Neuronal stem cell (in vitro differentiated cells): ENCODE measurements around the gene SWAP70.

Experiments used
- DNase-seq: peaks from one replicate; pipeline ENCODE4 v3.0.0-alpha.2; 2013; ENCODE audit warnings: low spot score
- H2AFZ ChIP-seq: one replicate; pipeline ENCODE4 v1.6.1; 2013; ENCODE audit warnings: mild to moderate bottlenecking, low read length, inconsistent platforms
- H2AK5ac ChIP-seq: 2 replicates; pipeline ENCODE4 v1.6.1; 2013; ENCODE audit warnings: low read depth, mild to moderate bottlenecking, inconsistent platforms, low read length, moderate library complexity, mixed read lengths
- H2BK120ac ChIP-seq: 2 replicates; pipeline ENCODE4 v1.6.1; 2013; ENCODE audit warnings: low read depth, mild to moderate bottlenecking, inconsistent platforms, low read length, moderate library complexity, mixed read lengths
- H2BK12ac ChIP-seq: one replicate; pipeline ENCODE4 v1.6.1; 2013; ENCODE audit warnings: low read length, inconsistent platforms
- H2BK15ac ChIP-seq: 2 replicates; pipeline ENCODE4 v1.6.1; 2013; ENCODE audit warnings: mild to moderate bottlenecking, low read length, inconsistent platforms, mixed read lengths
- H2BK5ac ChIP-seq: one replicate; pipeline ENCODE4 v1.6.1; 2013; ENCODE audit warnings: inconsistent platforms, mild to moderate bottlenecking, low read length, moderate library complexity
- H3K14ac ChIP-seq: one replicate; pipeline ENCODE4 v1.6.1; 2013; ENCODE audit warnings: low read length, inconsistent platforms
- H3K18ac ChIP-seq: 2 replicates; pipeline ENCODE4 v1.6.1; 2013; ENCODE audit warnings: low read length, inconsistent platforms
- H3K23ac ChIP-seq: 2 replicates; pipeline ENCODE4 v1.6.1; 2013; ENCODE audit warnings: low read depth, mild to moderate bottlenecking, mixed read lengths, low read length, inconsistent platforms; ENCODE audit not compliant: poor library complexity
- H3K27ac ChIP-seq: replicated peaks from 3 replicates; pipeline ENCODE4 v1.5.1; 2013; ENCODE audit warnings: low read length, inconsistent platforms
- H3K27me3 ChIP-seq, 3 experiments: 2 replicates each; pipeline ENCODE4 v1.6.1; 2013; ENCODE audit warnings: low read length in 3 of 3, mild to moderate bottlenecking in 2 of 3, inconsistent platforms in 1 of 3, low read depth in 1 of 3, mixed read lengths in 1 of 3, moderate library complexity in 1 of 3; ENCODE audit not compliant: control insufficient read depth in 3 of 3, insufficient read depth in 3 of 3
- H3K36me3 ChIP-seq, 2 donors: replicated peaks in 1 of 2; 2 replicates each; pipeline ENCODE4 v1.6.1; 2013; ENCODE audit warnings: low read length in 2 of 2; ENCODE audit not compliant: control insufficient read depth in 2 of 2, insufficient read depth in 2 of 2
- H3K4ac ChIP-seq: 2 replicates; pipeline ENCODE4 v1.6.1; 2013; ENCODE audit warnings: inconsistent platforms, mild to moderate bottlenecking, low read length, moderate library complexity
- H3K4me1 ChIP-seq, 2 donors: 1 replicate in 1 of 2; 2 replicates in 1 of 2; pipeline ENCODE4 v1.6.1; 2013; ENCODE audit warnings: low read length in 2 of 2, low read depth in 1 of 2; ENCODE audit not compliant: control insufficient read depth in 2 of 2, insufficient read depth in 1 of 2
- H3K4me2 ChIP-seq: one replicate; pipeline ENCODE4 v1.6.1; 2013; ENCODE audit warnings: mild to moderate bottlenecking, low read length, inconsistent platforms; ENCODE audit not compliant: insufficient read depth, poor library complexity, severe bottlenecking
- H3K4me3 ChIP-seq, 2 donors: 2 replicates each; pipeline ENCODE4 v1.5.1; 2013; ENCODE audit warnings: low read length in 2 of 2, mild to moderate bottlenecking in 2 of 2, inconsistent platforms in 1 of 2, moderate library complexity in 1 of 2
- H3K79me1 ChIP-seq: one replicate; pipeline ENCODE4 v1.6.1; 2013; ENCODE audit warnings: low read depth, mild to moderate bottlenecking, inconsistent platforms, low read length, moderate library complexity
- H3K9ac ChIP-seq: one replicate; pipeline ENCODE4 v1.6.1; 2013; ENCODE audit warnings: mild to moderate bottlenecking, low read depth, low read length, inconsistent platforms; ENCODE audit not compliant: poor library complexity
- H3K9me3 ChIP-seq, 2 donors: replicated peaks in 1 of 2; 2 replicates each; pipeline versions ENCODE3 to v1.6.1; 2013; ENCODE audit warnings: low read length in 2 of 2, mild to moderate bottlenecking in 2 of 2, inconsistent platforms in 1 of 2, low read depth in 1 of 2, mixed read lengths in 1 of 2, moderate library complexity in 1 of 2; ENCODE audit not compliant: control insufficient read depth in 2 of 2, insufficient read depth in 1 of 2
- H4K8ac ChIP-seq: one replicate; pipeline ENCODE4 v1.6.1; 2013; ENCODE audit warnings: low read depth, mild to moderate bottlenecking, inconsistent platforms, low read length, moderate library complexity
- H4K91ac ChIP-seq: one replicate; pipeline ENCODE4 v1.6.1; 2013; ENCODE audit warnings: low read length, low read depth, mild to moderate bottlenecking, inconsistent platforms; ENCODE audit not compliant: poor library complexity
- WGBS, 2 donors: extraction: QIAGEN DNeasy Blood & Tissue Kit; methylation state at CpG; one replicate each; pipeline ENCODE4 v1.1.7; 2013; ENCODE audit warnings: missing lambda C conversion rate in 2 of 2, mixed read lengths in 1 of 2; ENCODE audit not compliant: insufficient read length in 2 of 2, insufficient replicate concordance in 1 of 2; ENCODE audit errors: extremely low coverage in 2 of 2; 5-methylcytosine and 5-hydroxymethylcytosine counted together

The SWAP70 gene

DNA sequence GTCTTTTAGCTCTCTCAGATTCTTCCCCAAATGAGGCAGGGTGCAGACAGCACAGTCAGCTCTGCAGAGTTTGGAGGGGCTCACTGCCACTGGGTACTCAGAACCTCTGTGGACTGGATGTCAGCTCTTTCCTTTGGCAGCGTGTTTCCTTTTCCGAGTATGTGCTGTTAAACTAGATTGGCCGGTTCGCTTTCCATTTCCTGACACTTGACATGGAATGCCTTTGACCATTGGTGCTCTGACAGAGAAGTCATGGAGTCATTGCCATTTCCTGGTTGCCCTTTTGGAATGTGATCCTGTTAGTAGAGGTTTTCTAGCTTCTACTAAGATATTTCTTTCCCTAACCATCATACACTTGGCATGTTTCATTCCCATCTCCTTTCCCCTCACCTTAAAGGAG, 86.7 kb downstream of the SWAP70 start:
- Histone ChIP-seq H3K27me3 (no peaks in the 10 kb centered on the region), H3K4me1 (peaks cover 12 to 13% of the 10 kb centered on the region in 2 donors), H3K14ac (no peak overlapping the region), H3K4me3 (no peak overlapping the region), H2BK120ac (no peak overlapping the region), H3K36me3 (peaks cover 4 to 35% of the 10 kb centered on the region in 2 donors), H3K79me1 (no peaks in the 10 kb centered on the region), H2BK15ac (no peak overlapping the region), H3K4me2 (no peak overlapping the region), H3K9me3 (peaks cover 0 to 3% of the 10 kb centered on the region in 2 donors), H3K27ac (no peak overlapping the region), H3K9ac (no peak overlapping the region), H3K18ac (no peak overlapping the region), H2BK12ac (no peak overlapping the region), H4K8ac (no peak overlapping the region), H4K91ac (no peak overlapping the region), H2BK5ac (no peak overlapping the region), H3K4ac (no peak overlapping the region), H3K23ac (no peak overlapping the region), H2AK5ac (no peak overlapping the region), H2AFZ (no peak overlapping the region)
- no peak for DNase-seq
- no CpG with 5 or more reads among the region's 4 CpGs for WGBS, 2 donors

DNA sequence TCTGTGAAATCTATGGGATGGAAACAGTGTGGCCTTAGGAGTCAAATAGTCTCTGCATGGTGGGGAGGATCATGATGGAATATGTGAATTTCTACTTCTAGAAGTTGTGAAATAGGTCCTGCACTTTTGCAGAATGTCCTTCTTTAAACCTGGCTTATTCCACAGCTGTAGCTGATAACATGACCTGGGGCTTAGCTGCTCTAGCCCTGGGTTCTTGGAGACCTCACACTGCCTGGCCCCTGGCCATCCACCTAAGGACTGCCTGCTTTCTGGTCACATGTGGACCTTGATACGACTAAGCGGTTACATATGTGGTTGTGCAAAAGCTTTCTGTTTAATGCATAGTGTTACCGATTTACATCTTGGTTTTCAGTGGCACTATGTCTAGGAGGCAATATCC, 88.2 kb downstream of the SWAP70 start:
- no peak for DNase-seq
- no peak overlapping the region for H3K27ac ChIP-seq
- H2BK5ac ChIP-seq, result no peak overlapping the region
- H3K9ac ChIP-seq, result no peak overlapping the region
- H3K18ac ChIP-seq, result no peak overlapping the region
- no peak overlapping the region for H4K91ac ChIP-seq
- no peak overlapping the region for H3K4ac ChIP-seq
- H3K4me1 ChIP-seq, result peaks cover 15 to 20% of the 10 kb centered on the region in 2 donors
- no peak overlapping the region for H2BK15ac ChIP-seq
- no peak overlapping the region for H2AFZ ChIP-seq
- H3K4me2 ChIP-seq, result no peak overlapping the region
- no peaks in the 10 kb centered on the region for H3K27me3 ChIP-seq
- no CpG with 5 or more reads among the region's 3 CpGs for WGBS, 2 donors
- no peak overlapping the region for H2BK12ac ChIP-seq
- H3K14ac ChIP-seq, result no peak overlapping the region
- peaks cover 0 to 3% of the 10 kb centered on the region in 2 donors for H3K9me3 ChIP-seq
- H2AK5ac ChIP-seq, result no peak overlapping the region
- no peak overlapping the region for H3K4me3 ChIP-seq
- no peaks in the 10 kb centered on the region for H3K79me1 ChIP-seq
- H3K23ac ChIP-seq, result no peak overlapping the region
- no peak overlapping the region for H4K8ac ChIP-seq
- no peak overlapping the region for H2BK120ac ChIP-seq
- H3K36me3 ChIP-seq, result peaks cover 4 to 35% of the 10 kb centered on the region in 2 donors

- no peak overlapping the region for H3K4me3 ChIP-seq
- H2BK120ac ChIP-seq, result no peak overlapping the region
- no peaks in the 10 kb centered on the region for H3K79me1 ChIP-seq
- no peak overlapping the region for H3K4me2 ChIP-seq
- H2BK12ac ChIP-seq, result no peak overlapping the region
- WGBS, 2 donors, result no CpG with 5 or more reads among the region's 3 CpGs
- no peak overlapping the region for H2BK5ac ChIP-seq
- no peak overlapping the region for H4K8ac ChIP-seq
- peaks cover 4 to 29% of the 10 kb centered on the region in 2 donors for H3K36me3 ChIP-seq
- no peak overlapping the region for H4K91ac ChIP-seq
- no peak overlapping the region for H3K4ac ChIP-seq
- no peak overlapping the region for H3K14ac ChIP-seq
- no peaks in the 10 kb centered on the region for H3K27me3 ChIP-seq
- no peak overlapping the region for H3K23ac ChIP-seq
- peaks cover 15 to 20% of the 10 kb centered on the region in 2 donors for H3K4me1 ChIP-seq
- no peak for DNase-seq
- no peak overlapping the region for H2BK15ac ChIP-seq
- H3K27ac ChIP-seq, result no peak overlapping the region
- H3K18ac ChIP-seq, result no peak overlapping the region
- H3K9ac ChIP-seq, result no peak overlapping the region
- H2AK5ac ChIP-seq, result no peak overlapping the region
- peaks cover 0 to 3% of the 10 kb centered on the region in 2 donors for H3K9me3 ChIP-seq
- no peak overlapping the region for H2AFZ ChIP-seq
Measured at GRCh38 chr11:9753021-9753420, 89.1 kb downstream of the SWAP70 start.

DNA sequence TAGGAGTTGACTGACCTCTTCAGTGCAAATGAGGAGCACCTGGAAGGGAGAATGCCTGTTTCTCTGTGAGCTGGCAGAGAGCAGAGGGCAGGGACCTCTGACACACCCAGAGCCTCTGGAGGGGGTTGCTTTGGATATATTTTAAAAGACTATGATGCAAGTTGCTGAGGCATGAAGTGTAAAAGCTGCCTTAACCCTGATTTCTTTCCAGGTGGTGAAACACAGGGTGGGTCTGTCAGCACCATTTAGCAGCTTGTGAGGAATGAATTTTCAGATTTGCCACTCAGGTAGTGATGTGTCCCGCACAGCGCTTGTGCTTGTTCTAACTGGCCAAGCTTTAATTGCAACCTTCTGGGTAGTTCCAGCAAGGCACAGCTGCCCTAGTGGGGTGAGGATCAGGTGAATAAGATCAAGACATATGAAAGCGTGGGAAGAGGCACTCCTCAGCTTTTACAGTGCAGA, 90.2 kb downstream of the SWAP70 start:
- peak overlapping the region; percentile 20 for H3K27ac ChIP-seq
- peaks cover 0 to 3% of the 10 kb centered on the region in 2 donors for H3K9me3 ChIP-seq
- H3K36me3 ChIP-seq, result peaks cover 2 to 19% of the 10 kb centered on the region in 2 donors
- H3K14ac ChIP-seq, result no peak overlapping the region
- H2AFZ ChIP-seq, result no peak overlapping the region
- no peaks in the 10 kb centered on the region for H3K79me1 ChIP-seq
- no peak overlapping the region for H3K4me3 ChIP-seq
- no CpG with 5 or more reads among the region's 3 CpGs for WGBS, 2 donors
- H4K91ac ChIP-seq, result no peak overlapping the region
- no peak overlapping the region for H2BK120ac ChIP-seq
- H3K23ac ChIP-seq, result no peak overlapping the region
- H2BK15ac ChIP-seq, result no peak overlapping the region
- no peak overlapping the region for H4K8ac ChIP-seq
- no peak overlapping the region for H3K18ac ChIP-seq
- H3K9ac ChIP-seq, result no peak overlapping the region
- H3K4me1 ChIP-seq, result peaks cover 15 to 20% of the 10 kb centered on the region in 2 donors
- DNase-seq, result no peak
- no peak overlapping the region for H2AK5ac ChIP-seq
- no peak overlapping the region for H3K4ac ChIP-seq
- H2BK5ac ChIP-seq, result no peak overlapping the region
- no peak overlapping the region for H2BK12ac ChIP-seq
- H3K4me2 ChIP-seq, result no peak overlapping the region
- no peaks in the 10 kb centered on the region for H3K27me3 ChIP-seq
